ENCODE data around the gene VASH1.

The VASH1 gene

GRCh38 chr14:76832503-76832988 lies 71.3 kb downstream of the VASH1 start:
- DNase-seq (ENCODE audit: low read depth in 2 of 2), result no peak

Measured in activated CD4-positive, alpha-beta T cell treated with anti-CD3 and anti-CD28 coated beads for 24 hours (primary cell).